ENCODE data around the gene CLIP1.

- TF ChIP-seq CTCF (IDR thresholded peaks at IDR 0.05) (no peak), POLR2A (IDR thresholded peaks at IDR 0.05) (no peak), POLR2AphosphoS5 (IDR thresholded peaks at IDR 0.05) (peak in 1 of 4 donors; percentile 7), EP300 (IDR thresholded peaks at IDR 0.05) (no peak)
Measured at GRCh38 chr12:122371475-122372045, 50.9 kb downstream of the CLIP1 start.

All from sigmoid colon (tissue), 4 donors.